ENCODE measurements around the gene LDB1. TPM values are rescaled to one million over a fixed set of nuclear protein-coding genes. Genes with fewer than 3 reads are reported as not detected.

The LDB1 gene
- total and polyA plus RNA-seq, 2 of the 13 experiments (the other 11 are each of a cell fraction or from before 2014, with no cell fraction given): 17.2 to 45.5 TPM

DNA sequence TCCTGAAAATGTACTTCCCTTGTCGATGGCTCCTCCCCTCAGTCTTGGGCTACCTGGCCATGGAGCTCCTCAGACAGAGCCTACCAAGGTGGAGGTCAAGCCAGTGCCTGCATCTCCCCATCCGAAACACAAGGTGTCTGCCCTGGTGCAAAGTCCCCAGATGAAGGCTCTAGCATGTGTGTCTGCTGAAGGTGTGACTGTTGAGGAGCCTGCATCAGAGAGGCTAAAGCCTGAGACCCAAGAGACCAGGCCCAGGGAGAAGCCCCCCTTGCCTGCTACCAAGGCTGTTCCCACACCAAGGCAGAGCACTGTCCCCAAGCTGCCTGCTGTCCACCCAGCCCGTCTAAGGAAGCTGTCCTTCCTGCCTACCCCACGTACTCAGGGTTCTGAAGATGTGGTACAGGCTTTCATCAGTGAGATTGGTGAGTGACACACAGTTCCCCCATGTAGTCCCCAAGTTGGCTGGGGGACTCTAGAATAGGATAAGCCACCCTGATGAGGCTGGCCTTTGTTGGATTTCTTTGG is 21.5 kb upstream of the LDB1 start:
- peak; percentile 3; the same call in 1 of the 3 replicates for ATAC-seq
- peak; percentile 73; the same call in 1 of the 2 replicates for TF ChIP-seq ZC3H13 (CRISPR knock-in tag; IDR thresholded peaks at IDR 0.05)
- TF ChIP-seq MZF1 (CRISPR knock-in tag; IDR thresholded peaks at IDR 0.05; ENCODE audit: borderline replicate concordance): no peak
- TF ChIP-seq AGO2 (optimal IDR thresholded peaks at IDR 0.05; ENCODE audit: low read depth, low read length): peak; percentile 29
- TF ChIP-seq USF2 (IDR thresholded peaks at IDR 0.05; ENCODE audit: low read depth, low read length): no peak
- no peak for TF ChIP-seq USF2 (CRISPR knock-in tag; IDR thresholded peaks at IDR 0.05; ENCODE audit: borderline replicate concordance)
- no peak for TF ChIP-seq ZXDC (CRISPR knock-in tag; IDR thresholded peaks at IDR 0.05)
- TF ChIP-seq, protein P1, sequence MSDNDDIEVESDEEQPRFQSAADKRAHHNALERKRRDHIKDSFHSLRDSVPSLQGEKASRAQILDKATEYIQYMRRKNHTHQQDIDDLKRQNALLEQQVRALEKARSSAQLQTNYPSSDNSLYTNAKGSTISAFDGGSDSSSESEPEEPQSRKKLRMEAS (IDR thresholded peaks at IDR 0.05): no peak
- TF ChIP-seq ZNF761 (CRISPR knock-in tag; conservative IDR thresholded peaks at IDR 0.05): no peak
- TF ChIP-seq, protein P2, sequence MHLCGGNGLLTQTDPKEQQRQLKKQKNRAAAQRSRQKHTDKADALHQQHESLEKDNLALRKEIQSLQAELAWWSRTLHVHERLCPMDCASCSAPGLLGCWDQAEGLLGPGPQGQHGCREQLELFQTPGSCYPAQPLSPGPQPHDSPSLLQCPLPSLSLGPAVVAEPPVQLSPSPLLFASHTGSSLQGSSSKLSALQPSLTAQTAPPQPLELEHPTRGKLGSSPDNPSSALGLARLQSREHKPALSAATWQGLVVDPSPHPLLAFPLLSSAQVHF (CRISPR knock-in tag; IDR thresholded peaks at IDR 0.05): 0 out of 2 replicates have a peak, but pooled peaks have one; percentile 13
- TF ChIP-seq ZNF431 (CRISPR knock-in tag; IDR thresholded peaks at IDR 0.05; ENCODE audit: borderline replicate concordance, low read depth): no peak
- no peak overlapping the region for H3K27ac ChIP-seq (ENCODE audit: extremely low read length, insufficient read depth, low read length)
- no peak overlapping the region for H3K4me3 ChIP-seq (replicated peaks in 1 of 3; ENCODE audit: insufficient read depth in 1 of 3, low read depth in 2 of 3, low read length in 3 of 3)
- H2AFZ ChIP-seq (ENCODE audit: low read length): no peak overlapping the region
- H3K36me3 ChIP-seq (replicated peaks in 1 of 2; ENCODE audit: control insufficient read depth in 1 of 2, insufficient read depth in 2 of 2, low read length in 2 of 2): peaks cover 51 to 84% of the 10 kb centered on the region in 2 experiments
- H3K4me1 ChIP-seq (ENCODE audit: insufficient read depth, low read length): no peaks in the 10 kb centered on the region
- DNase-seq (ENCODE audit: low spot score): no peak
- no peaks in the 10 kb centered on the region for H3K27me3 ChIP-seq (ENCODE audit: control insufficient read depth in 1 of 2, insufficient read depth in 2 of 2, low read length in 2 of 2)
- H4K20me1 ChIP-seq (ENCODE audit: insufficient read depth, low read length): peaks cover 22% of the 10 kb centered on the region
- intact Hi-C loops (cut with micrococcal nuclease; ENCODE audit: unreplicated experiment): no loop called here
- FAIRE-seq: no peak
- in situ Hi-C loops (cut with HindIII; ENCODE audit: extremely low pct_ligation_motif_present, low pct_unique_long_range_greater_than_20kb): no loop called here
- WGBS (ENCODE audit: low lambda C conversion rate): 100% methylated on average over 3 of the region's 4 CpGs
- H3K4me2 ChIP-seq (ENCODE audit: low read depth, low read length): no peak overlapping the region
- POLR2A ChIA-PET: interaction anchor here (2.3 kb wide), 1 partner anchor 9 kb away, joined by 11 read pairs; the partner anchor contains the start of gene NOLC1
- H3K9me3 ChIP-seq (ENCODE audit: low read length): no peaks in the 10 kb centered on the region
- CTCF ChIA-PET (ENCODE audit: low intra/inter-chr PET ratio, low total read pairs): no interaction called here
- BruUV-seq (replicated peaks): no TSS peak
- H3K79me2 ChIP-seq (ENCODE audit: insufficient read depth, low read length): peaks cover 23% of the 10 kb centered on the region
- no peak overlapping the region for H3K9ac ChIP-seq (ENCODE audit: insufficient read depth, low read depth, low read length)
